Measurements from ENCODE around the gene IFNL1. TPM values are rescaled to one million over a fixed set of nuclear protein-coding genes. Genes with fewer than 3 reads are reported as not detected.

Gene IFNL1
- polyA plus RNA-seq, 1 donor from 2014 or later, result not detected

GRCh38 chr19:39304701-39305571 is 8.7 kb downstream of the IFNL1 start:
- Histone ChIP-seq H2AFZ (ENCODE audit: low read depth, low read length) (no peak overlapping the region), H4K20me1 (ENCODE audit: insufficient read depth) (no peaks in the 10 kb centered on the region), H3K27me3 (ENCODE audit: insufficient read depth, low read depth, low read length) (peaks cover 37% of the 10 kb centered on the region), H3K9me3 (ENCODE audit: low read length) (no peaks in the 10 kb centered on the region), H3K9ac (ENCODE audit: low read length) (no peak overlapping the region), H3K4me3 (ENCODE audit: low read length) (peak overlapping the region; percentile 35), H3K9me2 (ENCODE audit: insufficient read depth, low read length) (no peaks in the 10 kb centered on the region), H3F3A (ENCODE audit: insufficient read depth, low read length, poor library complexity, severe bottlenecking) (no peaks in the 10 kb centered on the region), H3K4me2 (ENCODE audit: low read length) (no peak overlapping the region), H3K79me2 (replicated peaks; ENCODE audit: insufficient read depth, low read length) (no peaks in the 10 kb centered on the region), H3K36me3 (ENCODE audit: insufficient read depth, low read length) (no peaks in the 10 kb centered on the region), H3K27ac (ENCODE audit: low read length) (no peak overlapping the region)
- TF ChIP-seq EP300 (conservative IDR thresholded peaks at IDR 0.05; ENCODE audit: poor library complexity, severe bottlenecking) (no peak), POLR2AphosphoS5 (IDR thresholded peaks at IDR 0.05) (no peak), MXI1 (conservative IDR thresholded peaks at IDR 0.05; ENCODE audit: poor library complexity, severe bottlenecking) (no peak), CTCF (IDR thresholded peaks at IDR 0.05; ENCODE audit: poor library complexity, severe bottlenecking) (no peak), REST (IDR thresholded peaks at IDR 0.05; ENCODE audit: borderline replicate concordance) (no peak), TAF1 (IDR thresholded peaks at IDR 0.05; ENCODE audit: low read depth) (no peak), SMC3 (conservative IDR thresholded peaks at IDR 0.05; ENCODE audit: poor library complexity) (no peak), EZH2 (IDR thresholded peaks at IDR 0.05; ENCODE audit: borderline replicate concordance, insufficient read depth, low read length, poor library complexity, severe bottlenecking) (no peak), RAD21 (conservative IDR thresholded peaks at IDR 0.05) (no peak)

- Histone ChIP-seq H3K27ac (ENCODE audit: low read length) (no peak overlapping the region), H4K20me1 (ENCODE audit: insufficient read depth) (no peaks in the 10 kb centered on the region), H3K9ac (ENCODE audit: low read length) (no peak overlapping the region), H2AFZ (ENCODE audit: low read depth, low read length) (no peak overlapping the region), H3K4me3 (ENCODE audit: low read length) (no peak overlapping the region), H3K27me3 (ENCODE audit: insufficient read depth, low read depth, low read length) (peaks cover 37% of the 10 kb centered on the region), H3K4me2 (ENCODE audit: low read length) (no peak overlapping the region), H3F3A (ENCODE audit: insufficient read depth, low read length, poor library complexity, severe bottlenecking) (no peaks in the 10 kb centered on the region), H3K9me3 (ENCODE audit: low read length) (no peaks in the 10 kb centered on the region), H3K9me2 (ENCODE audit: insufficient read depth, low read length) (no peaks in the 10 kb centered on the region), H3K36me3 (ENCODE audit: insufficient read depth, low read length) (no peaks in the 10 kb centered on the region), H3K79me2 (replicated peaks; ENCODE audit: insufficient read depth, low read length) (no peaks in the 10 kb centered on the region)
- TF ChIP-seq EZH2 (IDR thresholded peaks at IDR 0.05; ENCODE audit: borderline replicate concordance, insufficient read depth, low read length, poor library complexity, severe bottlenecking), result no peak
Measured at GRCh38 chr19:39306075-39306474, 9.9 kb downstream of the IFNL1 start.
